ENCODE results near the gene MEIG1.
"Not testable (repeated sequence)": the region's sequence is repeated elsewhere in the genome, so short reads cannot be mapped to it uniquely, and the experiment has no call there.

DNA sequence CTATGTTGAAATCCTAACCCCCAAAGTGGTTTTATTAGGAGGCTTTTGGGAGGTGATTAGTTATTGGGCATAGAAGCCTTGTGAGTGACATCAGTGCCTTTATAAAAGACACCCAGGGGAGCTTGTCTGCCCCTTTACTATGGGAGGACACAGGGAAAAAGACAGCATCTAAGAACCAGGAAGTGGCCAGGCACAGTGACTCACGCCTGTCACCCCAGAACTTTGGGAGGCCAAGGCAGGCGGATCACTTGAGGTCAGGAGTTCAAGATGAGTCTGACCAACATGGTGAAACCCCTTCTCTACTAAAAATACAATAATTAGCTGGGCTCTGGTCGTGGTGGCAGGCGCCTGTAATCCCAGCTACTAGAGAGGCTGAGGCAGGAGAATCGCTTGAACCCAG, 20.2 kb upstream of the MEIG1 start:
- TF ChIP-seq, protein P1, sequence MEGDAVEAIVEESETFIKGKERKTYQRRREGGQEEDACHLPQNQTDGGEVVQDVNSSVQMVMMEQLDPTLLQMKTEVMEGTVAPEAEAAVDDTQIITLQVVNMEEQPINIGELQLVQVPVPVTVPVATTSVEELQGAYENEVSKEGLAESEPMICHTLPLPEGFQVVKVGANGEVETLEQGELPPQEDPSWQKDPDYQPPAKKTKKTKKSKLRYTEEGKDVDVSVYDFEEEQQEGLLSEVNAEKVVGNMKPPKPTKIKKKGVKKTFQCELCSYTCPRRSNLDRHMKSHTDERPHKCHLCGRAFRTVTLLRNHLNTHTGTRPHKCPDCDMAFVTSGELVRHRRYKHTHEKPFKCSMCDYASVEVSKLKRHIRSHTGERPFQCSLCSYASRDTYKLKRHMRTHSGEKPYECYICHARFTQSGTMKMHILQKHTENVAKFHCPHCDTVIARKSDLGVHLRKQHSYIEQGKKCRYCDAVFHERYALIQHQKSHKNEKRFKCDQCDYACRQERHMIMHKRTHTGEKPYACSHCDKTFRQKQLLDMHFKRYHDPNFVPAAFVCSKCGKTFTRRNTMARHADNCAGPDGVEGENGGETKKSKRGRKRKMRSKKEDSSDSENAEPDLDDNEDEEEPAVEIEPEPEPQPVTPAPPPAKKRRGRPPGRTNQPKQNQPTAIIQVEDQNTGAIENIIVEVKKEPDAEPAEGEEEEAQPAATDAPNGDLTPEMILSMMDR (conservative IDR thresholded peaks at IDR 0.05 in 1 of 2, IDR thresholded peaks at IDR 0.05 in 1 of 2; ENCODE audit: extremely low read depth in 1 of 2, insufficient read depth in 1 of 2, low read depth in 1 of 2, low read length in 2 of 2), result not testable (repeated sequence)
- TF ChIP-seq EZH2 (IDR thresholded peaks at IDR 0.05; ENCODE audit: borderline replicate concordance, low read length), result not testable (repeated sequence)
